HG03469 (cell line): ENCODE measurements around the gene ZDBF2.
A peak's percentile ranks its signal among the peaks of the same experiment; 100 is the strongest.
"Not testable (repeated sequence)": the region's sequence is repeated elsewhere in the genome, so short reads cannot be mapped to it uniquely, and the experiment has no call there.

Source experiments
- ATAC-seq: cut with Tn5 transposase; IDR thresholded peaks from one replicate; pipeline ENCODE4 v1.9.1; 2021; ENCODE audit warnings: mild to moderate bottlenecking, moderate library complexity, moderate number of reproducible peaks; ENCODE audit not compliant: unreplicated experiment

ZDBF2 gene

DNA sequence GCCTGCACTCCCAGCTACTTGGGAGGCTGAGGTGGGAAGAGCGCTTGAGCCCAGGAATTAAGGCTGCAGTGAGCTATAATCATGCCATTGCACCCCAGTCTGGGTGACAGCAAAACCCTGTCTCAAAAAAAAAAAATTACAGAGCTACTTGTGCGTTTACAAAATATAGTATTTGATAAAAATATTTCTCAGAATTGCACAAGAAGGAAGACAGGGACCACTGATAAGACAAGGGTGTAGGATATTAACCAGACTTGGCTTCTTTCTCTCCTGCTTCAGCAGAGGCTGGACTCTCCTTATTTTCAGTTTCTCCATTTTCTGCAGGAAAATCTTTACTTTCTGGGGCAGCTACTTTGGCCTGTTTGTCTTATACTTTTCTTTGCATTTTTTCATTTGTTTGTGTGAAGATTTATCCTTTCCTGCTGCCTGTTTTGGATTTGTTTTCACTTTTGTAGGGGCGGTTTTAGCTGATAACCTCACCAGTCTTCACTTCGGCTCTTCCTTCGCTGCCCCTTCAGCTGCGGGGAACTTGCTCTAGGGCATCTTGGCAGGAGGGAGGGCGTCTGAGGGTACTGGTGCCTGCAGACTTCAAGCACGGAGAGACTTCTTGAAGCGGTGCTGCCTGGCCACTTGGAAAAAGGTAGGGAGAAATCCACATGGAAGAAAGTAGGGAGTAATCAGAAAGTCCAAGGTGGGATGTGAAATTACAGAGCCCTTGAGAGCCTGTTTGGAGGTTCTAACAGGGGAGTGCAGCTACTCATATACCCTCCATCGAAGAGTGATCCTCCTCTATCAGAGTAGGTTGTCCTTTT, 14.9 kb upstream of the ZDBF2 start:
- no peak for ATAC-seq

DNA sequence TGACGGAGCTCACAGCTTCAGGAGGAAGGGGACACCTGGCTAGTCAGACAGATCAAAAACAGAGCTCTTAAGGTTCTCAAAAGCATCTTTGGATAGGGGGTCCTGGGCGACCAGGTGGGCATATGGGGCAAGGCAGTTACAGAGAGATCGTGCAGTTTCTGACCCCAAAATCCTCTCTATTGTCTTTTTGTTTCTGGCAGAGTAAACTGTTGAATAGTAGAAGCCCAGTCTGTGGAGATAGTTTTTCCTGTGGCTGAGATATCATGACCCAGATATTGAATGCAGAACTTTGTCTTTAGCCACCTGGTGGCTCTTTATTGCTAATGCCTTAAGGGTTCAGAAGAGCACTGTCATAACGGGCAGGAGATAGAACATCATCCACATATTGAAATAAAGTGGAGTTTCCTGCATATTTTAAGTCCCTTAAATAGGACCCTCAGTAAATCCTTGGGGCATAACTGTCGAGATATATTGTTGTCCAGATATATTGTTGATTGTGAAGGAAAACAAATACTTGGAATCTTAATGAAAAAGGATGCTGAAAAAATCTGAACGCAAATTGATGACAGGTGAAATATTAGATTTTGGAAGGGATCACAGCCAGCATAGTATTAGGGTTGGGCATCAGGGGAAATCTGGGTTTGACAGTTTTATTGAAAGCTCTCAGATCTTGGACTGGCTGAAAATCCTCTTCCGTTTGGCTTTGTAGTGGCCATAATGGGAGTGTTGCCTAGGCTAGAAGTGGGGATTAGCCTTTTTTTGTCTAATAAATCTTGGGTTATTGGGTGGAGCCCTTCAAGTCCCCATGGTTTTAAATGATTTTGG, 14.1 kb upstream of the ZDBF2 start:
- peak; percentile 76 for ATAC-seq

DNA sequence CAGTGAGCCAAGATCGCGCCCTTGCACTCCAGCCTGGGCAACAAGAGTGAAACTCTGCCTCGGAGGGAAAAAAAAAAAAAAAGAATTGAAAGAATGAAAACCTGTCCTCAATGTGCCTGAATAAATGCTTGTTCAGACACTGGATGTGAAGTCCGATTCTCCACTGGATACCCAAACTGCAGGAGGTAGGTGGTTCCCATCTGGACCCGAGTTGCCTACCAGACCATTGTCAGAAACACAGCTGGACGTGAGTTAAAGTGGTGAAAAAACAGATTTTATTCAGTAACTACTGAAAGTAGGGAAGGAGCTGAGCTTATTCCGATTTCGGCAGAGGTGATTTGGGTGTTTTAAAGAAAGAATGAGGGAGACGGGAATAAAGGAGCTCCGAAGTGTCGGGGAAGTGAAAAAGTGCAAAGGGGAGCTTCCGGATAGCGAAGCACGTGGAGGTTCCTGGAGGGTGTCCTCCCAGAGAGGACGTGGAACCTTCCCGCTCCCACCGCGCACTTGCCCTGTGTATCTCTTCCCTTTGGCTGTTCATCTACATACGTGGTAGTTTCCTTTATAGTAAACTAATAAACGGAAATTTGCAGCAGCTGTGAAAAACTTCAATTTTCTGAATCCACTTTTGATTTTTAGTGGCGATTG, 10.4 kb upstream of the ZDBF2 start:
- no peak for ATAC-seq

DNA sequence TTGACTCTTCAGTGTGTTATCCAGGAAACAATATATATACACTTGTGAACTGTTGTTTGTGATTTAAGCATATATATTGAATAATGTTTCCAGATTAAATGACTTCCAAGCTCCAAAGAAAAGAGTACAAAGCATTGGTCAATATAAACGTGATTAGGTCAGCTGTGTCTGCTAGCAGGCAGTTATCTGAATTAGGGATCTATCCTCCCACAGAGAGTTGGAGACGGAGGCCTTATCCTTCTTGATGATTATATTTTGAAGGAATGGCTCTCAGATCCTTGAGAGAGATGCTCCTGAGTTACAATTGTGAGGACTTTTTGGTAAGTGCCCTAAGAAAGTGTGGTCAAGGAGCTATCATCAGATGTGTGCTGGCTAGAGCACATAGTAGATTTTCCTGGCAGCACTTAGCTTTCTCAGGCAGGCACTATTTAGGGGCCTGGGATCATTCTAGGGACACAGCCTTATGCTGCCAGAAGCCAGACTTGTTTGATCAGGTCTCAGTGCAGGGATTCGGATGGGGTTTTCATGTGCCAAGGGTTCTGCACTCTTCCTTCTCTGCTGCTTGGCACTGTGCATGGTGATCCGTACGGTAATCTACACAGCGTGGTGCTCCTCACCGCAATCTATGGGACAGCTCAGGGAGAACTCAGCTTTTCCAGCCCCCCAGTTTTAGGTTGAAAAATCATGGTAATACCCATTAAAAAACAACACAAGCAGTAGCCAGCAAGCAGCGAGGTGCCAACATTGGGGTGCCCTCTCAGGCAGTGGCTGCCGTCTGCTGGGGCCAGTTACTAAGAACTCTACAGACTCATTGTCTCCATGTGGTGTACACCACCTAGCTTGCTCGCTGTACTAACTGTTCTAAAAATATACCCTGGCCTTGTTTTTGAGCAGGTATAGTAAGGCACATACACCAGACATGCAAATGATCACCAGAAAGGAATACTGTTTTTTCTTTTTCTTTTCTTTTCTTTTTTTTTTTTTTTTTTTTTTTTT, 8.0 kb upstream of the ZDBF2 start:
- no peak for ATAC-seq

DNA sequence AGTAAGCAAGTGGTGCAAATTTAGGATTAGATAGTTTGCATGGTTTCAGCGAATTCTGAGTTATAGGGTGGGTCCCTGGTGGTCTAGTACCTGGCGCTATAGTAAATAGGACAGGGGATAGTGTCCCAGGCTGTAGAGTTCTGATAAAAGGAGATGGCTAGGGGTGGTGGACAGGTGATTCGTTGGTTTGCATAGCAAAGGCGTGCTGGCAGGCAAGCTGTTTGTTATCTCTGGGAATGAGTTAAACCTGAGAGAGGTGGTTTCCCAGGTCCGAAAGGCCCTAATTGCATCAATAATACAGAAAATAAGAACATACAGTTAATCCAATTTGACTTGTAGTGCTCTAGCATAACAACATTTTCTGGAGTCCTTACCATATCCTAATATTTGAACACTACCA, 6.9 kb upstream of the ZDBF2 start:
- ATAC-seq: no peak

DNA sequence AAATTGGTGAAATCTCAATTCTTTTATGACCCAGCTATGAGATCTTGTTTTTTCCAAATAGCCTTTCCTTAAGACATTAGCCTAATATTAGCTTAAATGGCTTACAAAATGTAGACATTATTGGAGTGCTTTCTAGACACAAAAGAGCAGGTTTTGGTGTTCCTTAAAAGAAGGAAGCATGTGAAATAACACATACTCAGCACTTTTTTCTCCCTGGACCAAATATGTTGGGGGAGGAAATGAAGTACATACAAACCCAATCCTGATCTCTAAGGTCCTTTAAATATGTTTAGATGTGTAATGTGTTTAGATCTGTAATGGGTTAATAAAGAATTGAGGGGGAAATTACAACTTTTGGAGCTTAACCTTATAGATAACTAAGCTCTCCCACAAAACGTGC, 3.4 kb upstream of the ZDBF2 start:
- ATAC-seq: no peak

DNA sequence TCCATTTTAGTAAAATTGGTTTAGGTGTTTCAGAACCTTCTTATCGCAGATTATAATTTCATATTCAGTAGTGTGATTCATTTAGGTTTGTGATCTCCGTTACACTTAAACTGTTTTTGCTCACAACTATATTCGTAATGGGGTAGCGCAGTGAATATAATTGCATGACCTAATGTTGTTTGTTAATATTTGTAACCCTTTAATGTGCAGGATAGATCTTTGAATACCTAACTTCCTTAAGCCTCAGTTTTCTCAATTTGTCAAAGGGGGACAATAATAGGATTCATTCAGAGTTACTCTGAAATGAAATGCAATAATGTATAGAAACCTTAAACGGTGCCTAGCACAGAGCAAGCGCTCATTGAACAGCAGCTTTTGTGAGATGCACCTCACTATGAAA, 558 bp upstream of the ZDBF2 start:
- ATAC-seq: no peak

DNA sequence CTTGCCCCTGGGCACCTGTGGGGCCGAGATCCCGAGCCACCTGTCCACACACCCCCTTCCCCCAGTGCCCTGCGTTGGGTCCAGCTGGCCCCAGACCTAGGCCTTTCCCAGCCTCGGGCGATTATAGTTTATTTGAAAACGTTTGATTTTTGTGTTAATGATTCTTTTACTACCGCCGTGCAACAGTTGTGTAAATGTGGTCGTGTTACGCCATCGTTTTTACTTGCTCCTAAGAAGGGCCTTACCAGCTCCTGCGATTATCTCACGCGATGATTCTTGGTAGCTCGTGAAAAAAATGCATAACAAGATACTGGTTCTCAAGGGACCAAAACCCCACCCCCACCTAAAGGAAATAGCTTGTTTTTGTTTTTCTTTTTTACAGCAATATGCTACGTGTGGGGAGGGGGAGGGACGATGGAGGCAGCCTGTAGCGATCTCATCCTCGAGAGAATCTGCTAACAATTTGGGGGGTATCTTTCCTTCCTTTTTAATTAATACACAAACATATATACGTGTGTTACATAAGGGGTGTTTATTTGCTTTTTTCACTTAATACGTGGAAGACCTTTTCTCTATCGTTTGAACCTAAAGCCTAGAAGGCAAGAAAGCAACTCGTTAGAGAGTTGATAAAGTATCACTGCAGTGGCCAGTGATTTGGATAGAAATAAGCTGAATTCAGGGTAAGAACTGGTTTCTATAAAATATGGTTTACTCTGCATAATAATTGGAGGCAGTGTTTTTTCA, 1.0 kb downstream of the ZDBF2 start:
- no peak for ATAC-seq

DNA sequence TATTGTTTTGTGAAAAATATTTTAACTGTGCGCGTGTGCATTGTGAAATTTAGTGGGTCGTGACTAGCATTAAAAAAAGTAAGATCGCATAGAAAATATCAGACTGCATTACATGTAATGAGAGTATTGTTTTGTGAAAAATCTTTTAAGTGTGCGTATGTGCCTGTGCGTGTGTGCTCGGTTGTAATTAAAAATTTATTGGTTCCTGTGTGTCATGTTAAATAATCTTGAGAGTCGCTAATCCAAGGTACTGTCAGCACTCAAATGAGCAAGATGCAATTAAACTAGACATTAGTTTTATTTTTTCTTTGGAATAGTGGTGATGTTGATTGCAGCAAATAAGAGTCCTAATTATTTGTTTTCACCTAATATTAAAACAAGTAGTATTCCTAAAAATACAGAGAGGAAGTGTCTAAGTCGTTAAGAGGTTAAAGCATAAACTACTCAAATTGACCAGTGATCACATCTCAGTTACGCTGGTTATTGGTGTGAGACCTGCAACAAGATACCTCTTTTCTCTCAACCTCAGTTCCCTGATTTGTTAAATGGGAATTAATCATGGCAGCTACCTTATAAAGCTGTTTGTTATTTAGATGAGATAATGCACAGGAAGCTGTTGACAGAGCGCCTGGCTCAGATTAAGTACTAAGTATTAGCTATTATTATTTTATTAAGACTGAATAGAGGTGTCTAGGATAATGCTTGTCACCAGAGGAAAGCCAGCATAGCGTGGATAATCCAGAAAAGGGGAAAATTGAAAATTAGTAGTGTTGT, 1.9 kb downstream of the ZDBF2 start:
- ATAC-seq: no peak

DNA sequence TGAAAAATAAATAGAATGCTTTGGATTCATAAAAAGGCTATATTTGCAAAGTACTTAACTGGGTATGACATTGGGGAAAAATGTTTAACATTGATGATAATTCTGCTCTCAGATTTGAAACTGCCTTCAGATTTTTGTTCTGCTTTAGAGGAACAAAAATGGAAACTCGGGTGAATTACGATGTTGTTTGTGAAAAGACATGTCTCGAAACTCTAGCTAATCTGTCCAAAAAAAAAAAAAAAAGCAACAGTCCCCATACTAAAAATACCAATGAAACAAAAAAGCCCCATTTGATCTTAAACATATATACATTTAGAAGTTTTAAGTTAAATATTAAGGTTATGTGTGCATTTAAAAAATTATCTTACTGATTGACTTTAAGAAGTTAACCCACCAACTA, 3.0 kb downstream of the ZDBF2 start:
- no peak for ATAC-seq

DNA sequence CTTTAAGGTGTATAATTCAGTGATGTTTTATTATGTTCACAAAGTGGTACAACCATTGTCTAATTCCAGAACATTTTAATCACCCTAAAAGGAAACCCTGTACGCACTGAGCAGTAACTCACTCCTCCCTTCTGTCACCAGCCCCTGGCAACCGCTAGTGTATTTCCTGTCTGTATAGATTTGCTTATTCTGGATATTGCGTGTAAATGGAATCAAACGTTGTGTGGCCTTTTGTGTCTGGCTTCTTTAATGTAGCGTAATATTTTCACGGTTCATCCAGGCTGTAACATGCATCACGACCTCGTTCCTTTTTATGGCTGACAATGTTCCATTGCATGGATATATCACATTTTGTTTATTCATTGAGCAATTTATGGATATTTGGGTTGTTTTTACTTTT, 8.3 kb downstream of the ZDBF2 start:
- ATAC-seq: no peak

DNA sequence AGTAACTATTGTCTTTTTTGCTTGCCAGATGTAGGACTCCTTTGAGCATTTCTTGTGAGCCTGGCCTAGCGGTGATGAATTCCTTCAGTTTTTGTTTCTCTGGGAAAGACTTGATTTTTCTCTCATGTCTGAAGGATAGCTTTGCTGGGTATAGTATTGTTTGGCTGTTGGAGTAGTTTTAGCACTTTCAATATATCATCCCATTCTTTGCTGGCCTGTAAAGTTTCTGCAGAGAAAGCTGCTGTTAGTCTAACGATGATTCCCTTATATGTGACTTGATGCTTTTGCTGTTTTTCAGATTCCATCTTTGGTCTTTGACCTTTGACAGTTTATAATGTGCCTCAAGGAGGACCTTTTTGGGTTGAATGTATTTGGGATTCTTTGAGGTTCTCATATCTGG, 12.7 kb downstream of the ZDBF2 start:
- ATAC-seq: no peak

DNA sequence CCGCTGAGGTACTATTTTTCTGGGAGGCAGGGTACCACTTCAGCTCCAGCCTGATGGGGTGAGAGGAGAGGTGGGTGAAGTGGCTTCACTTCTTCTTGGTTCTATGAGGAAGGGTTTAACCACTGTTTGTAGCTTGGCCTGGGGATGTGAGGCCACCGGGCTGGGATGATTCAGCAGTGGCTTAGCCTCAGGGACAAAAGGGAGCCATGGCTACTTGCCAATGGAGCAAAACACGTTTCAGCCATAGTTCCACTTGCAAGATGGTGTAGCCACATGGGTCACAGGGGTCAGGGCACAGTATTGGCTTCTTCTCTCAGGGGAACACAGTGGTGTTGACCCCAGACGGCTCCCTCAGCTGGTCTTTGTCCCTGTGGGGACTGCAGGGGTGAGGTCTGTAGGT, 14.9 kb downstream of the ZDBF2 start:
- no peak for ATAC-seq

DNA sequence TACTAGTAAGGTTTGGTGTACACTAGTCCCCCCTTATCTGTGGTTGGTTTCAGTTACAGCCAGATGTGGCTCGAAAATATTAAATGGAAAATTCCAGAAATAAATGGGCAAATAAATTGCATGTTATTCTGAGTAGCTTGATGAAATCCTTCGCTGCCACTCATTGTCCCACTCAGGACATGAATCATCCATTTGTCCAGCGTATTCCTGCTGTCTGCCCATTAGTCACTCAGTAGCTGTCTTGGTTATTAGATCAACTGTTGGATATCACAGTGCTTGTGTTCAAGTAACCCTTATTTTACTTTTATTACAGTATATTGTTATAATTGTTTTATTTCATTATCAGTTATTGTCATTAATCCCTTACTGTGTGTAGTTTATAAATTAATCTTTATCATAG, 21.7 kb downstream of the ZDBF2 start:
- ATAC-seq: no peak

DNA sequence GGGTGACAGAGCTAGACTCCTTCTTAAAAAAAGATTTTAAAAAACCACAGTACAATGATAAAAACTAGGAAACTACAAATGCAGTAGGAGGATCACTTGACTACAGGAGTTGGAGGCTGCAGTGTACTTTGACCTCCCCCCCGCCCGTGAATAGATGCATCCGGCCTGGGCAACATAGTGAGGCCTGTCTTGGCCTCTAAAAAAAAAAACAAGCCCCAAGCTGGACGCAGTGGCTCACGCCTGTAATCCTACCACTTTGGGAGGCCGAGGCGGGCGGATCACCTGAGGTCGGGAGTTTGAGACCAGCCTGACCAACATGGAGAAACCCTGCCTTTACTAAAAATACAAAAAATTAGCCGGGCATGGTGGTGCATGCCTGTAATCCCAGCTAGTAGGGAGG, 25.1 kb downstream of the ZDBF2 start:
- not testable (repeated sequence) for ATAC-seq

DNA sequence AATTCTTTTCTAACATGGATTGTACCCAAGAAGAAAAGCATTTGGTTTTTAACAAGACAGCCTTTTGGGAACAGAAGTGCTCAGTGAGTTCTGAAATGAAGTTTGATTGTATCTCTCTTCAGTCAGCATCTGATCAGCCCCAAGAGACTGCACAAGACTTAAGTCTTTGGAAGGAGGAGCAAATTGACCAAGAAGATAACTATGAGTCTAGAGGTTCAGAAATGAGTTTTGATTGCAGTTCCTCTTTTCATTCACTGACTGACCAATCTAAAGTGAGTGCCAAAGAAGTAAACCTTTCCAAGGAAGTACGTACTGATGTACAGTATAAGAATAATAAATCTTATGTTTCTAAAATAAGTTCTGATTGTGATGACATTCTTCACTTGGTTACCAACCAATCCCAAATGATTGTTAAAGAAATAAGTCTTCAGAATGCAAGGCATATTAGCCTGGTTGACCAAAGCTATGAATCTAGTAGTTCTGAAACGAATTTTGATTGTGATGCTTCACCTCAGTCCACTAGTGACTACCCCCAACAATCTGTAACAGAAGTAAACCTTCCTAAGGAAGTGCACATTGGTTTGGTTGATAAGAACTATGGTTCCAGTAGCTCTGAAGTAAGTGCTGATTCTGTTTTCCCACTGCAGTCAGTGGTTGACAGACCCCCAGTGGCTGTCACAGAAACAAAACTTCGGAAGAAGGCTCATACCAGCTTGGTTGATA, 31.2 kb downstream of the ZDBF2 start:
- ATAC-seq: peak; percentile 75

DNA sequence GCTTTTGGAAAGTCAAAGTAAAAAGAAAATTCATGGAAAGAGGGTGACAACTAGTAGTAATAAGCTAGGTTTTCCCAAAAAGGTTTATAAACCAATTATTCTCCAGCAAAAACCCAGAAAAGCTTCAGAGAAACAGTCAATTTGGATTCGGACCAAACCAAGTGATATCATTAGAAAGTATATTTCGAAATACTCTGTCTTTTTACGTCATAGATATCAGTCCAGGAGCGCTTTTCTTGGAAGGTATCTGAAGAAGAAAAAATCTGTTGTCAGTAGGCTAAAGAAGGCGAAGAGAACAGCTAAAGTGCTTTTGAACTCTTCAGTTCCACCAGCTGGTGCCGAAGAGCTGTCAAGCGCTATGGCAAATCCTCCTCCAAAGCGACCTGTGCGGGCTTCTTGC, 36.6 kb downstream of the ZDBF2 start:
- ATAC-seq: no peak

DNA sequence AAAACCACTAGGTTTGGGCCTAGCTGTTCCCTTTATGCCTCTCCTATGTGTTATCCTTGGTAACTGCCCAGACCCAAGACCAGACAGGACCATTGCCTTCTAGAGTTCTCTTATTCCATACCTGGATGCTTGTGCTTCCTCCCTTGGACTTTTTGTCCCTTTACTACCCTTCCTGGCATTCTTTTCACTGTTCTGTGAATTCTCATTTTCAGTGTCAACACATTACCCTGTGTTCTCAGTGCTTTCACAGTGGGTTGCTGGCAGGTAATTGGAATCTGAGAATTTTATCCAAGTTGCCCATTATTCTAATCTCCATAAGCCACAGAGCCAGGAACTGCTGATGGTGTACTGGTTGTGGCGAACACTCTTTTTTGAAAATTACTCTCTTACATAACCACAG, 41.7 kb downstream of the ZDBF2 start:
- no peak for ATAC-seq
